ENCODE results near the gene CDK14.

Gene CDK14

DNA sequence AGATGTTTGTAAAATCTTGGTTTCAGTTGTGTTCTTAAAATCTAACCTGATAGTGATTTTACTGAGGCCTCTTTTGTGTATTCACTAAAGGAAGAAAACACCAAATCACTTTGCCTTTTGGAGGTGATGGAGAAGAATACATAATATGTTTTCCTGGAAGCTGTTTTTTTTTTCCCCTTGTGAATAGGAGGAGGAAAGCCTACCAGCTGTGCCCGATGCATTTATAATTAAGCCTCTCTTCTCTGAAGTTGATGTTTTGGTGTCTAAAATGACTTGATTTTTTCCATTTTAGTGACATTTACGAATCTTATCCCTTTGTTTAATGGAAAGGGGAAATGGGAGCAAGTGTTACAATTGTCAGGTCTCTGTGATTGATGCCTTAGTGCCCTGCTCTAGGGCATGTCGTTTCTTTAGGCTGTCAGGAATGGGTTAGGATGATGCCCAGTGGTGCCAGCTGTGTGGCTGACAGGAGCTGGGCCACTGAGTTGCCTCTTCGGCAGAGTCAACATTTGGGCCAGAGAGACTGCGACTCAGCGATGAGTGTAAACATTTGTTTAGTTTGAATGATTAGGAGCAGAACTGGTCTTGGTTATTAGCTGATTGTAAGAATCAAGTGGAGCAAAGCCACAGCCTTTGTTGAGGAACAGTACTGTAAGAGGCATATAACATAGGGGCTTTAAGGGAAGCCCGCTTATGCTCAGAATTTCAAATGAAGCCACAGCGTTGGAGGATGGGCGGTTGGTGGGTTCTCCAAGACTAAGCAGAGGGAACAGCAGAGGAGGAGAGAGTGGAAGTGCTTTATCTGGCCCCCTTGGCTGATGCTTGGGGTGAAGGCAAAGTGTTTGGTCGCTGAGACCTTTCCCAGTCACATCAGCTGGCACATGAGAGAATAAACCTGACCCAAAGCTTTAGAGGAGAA is 81.6 kb downstream of the CDK14 start:
- H3K36me3 ChIP-seq (ENCODE audit: insufficient read depth, low read length), result no peaks in the 10 kb centered on the region
- H3K79me2 ChIP-seq (ENCODE audit: control insufficient read depth, insufficient read depth, low read length, unreplicated experiment), result peaks cover 80% of the 10 kb centered on the region
- no peaks in the 10 kb centered on the region for H3K27me3 ChIP-seq (ENCODE audit: insufficient read depth, low read length)
- H3K4me1 ChIP-seq (ENCODE audit: control insufficient read depth, insufficient read depth, low read length, unreplicated experiment), result peaks cover 19% of the 10 kb centered on the region
- H3K27ac ChIP-seq (ENCODE audit: low read depth, low read length), result no peak overlapping the region
- H2AFZ ChIP-seq (ENCODE audit: low read length, unreplicated experiment), result no peak overlapping the region
- no peak overlapping the region for H3K4me3 ChIP-seq (ENCODE audit: low read depth, low read length)

GRCh38 chr7:90678986-90679385 is 82.9 kb downstream of the CDK14 start:
- Histone ChIP-seq H3K79me2 (ENCODE audit: control insufficient read depth, insufficient read depth, low read length, unreplicated experiment) (peaks cover 79% of the 10 kb centered on the region), H3K4me1 (ENCODE audit: control insufficient read depth, insufficient read depth, low read length, unreplicated experiment) (peaks cover 19% of the 10 kb centered on the region), H3K27ac (ENCODE audit: low read depth, low read length) (no peak overlapping the region)

DNA sequence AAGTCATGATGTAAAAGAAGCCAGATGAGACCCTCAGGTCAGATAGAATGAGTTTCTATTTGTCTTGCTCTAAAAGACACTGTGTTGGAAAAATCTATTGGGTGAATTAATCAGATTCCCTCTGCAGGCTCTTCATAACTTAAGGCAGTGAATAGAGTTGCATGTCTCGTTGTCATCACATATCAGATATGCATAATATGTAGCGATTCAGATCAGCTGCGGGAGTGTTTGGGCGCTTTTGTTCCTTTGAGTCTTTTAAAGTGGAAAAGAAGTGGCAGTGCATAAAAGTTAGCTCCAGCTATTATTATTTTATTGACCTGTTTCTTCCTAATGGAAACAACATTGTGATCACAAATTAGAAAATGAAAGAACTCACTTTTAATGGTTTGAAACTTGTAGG is 84.4 kb downstream of the CDK14 start:
- H3K79me2 ChIP-seq (ENCODE audit: control insufficient read depth, insufficient read depth, low read length, unreplicated experiment), result peaks cover 72% of the 10 kb centered on the region
- H3K27me3 ChIP-seq (ENCODE audit: insufficient read depth, low read length), result no peaks in the 10 kb centered on the region
- H2AFZ ChIP-seq (ENCODE audit: low read length, unreplicated experiment), result no peak overlapping the region
- H3K36me3 ChIP-seq (ENCODE audit: insufficient read depth, low read length), result no peaks in the 10 kb centered on the region
- no peak overlapping the region for H3K27ac ChIP-seq (ENCODE audit: low read depth, low read length)
- H3K4me1 ChIP-seq (ENCODE audit: control insufficient read depth, insufficient read depth, low read length, unreplicated experiment), result peaks cover 19% of the 10 kb centered on the region
- H3K4me3 ChIP-seq (ENCODE audit: low read depth, low read length), result no peak overlapping the region

More at GRCh38 chr7:90678986-90679385, 82.9 kb downstream of the CDK14 start:
- no peaks in the 10 kb centered on the region for H3K27me3 ChIP-seq (ENCODE audit: insufficient read depth, low read length)
- H3K36me3 ChIP-seq (ENCODE audit: insufficient read depth, low read length), result no peaks in the 10 kb centered on the region
- no peak overlapping the region for H3K4me3 ChIP-seq (ENCODE audit: low read depth, low read length)
- H2AFZ ChIP-seq (ENCODE audit: low read length, unreplicated experiment), result no peak overlapping the region

DNA sequence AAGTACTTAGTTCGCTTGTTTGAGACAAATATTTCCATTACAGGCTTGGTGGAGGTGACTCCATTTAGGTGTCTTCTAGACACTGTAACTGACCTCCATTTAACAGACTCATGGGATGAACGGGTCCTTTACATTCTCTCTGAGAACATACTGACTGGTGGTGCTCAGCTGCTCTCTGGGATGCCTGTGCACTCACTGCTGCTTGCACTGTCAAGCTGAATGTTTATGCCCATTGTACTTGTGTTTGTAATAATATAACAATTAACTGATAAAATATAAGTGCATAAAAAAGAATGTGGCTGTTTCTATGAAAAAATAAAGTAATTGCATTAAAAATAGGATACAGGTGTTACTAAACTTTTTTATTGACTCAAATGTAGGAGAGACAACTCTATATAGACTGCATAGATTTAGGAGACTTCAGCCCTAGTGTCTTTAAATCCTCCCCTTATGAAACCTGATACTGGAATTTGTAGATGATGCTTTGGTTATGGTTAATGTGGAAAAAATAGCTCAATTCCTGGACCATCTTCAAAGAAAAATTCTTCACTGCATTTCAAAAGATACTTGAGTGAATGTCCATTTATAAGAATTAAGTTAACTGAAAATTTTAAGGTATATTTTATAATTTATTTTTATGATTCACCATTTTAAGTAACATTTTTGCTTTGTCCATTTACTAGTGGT is 85.4 kb downstream of the CDK14 start:
- peaks cover 21% of the 10 kb centered on the region for H3K4me1 ChIP-seq (ENCODE audit: control insufficient read depth, insufficient read depth, low read length, unreplicated experiment)
- no peak overlapping the region for H3K4me3 ChIP-seq (ENCODE audit: low read depth, low read length)
- H3K27ac ChIP-seq (ENCODE audit: low read depth, low read length), result no peak overlapping the region
- H2AFZ ChIP-seq (ENCODE audit: low read length, unreplicated experiment), result no peak overlapping the region
- H3K27me3 ChIP-seq (ENCODE audit: insufficient read depth, low read length), result no peaks in the 10 kb centered on the region
- peaks cover 65% of the 10 kb centered on the region for H3K79me2 ChIP-seq (ENCODE audit: control insufficient read depth, insufficient read depth, low read length, unreplicated experiment)
- no peaks in the 10 kb centered on the region for H3K36me3 ChIP-seq (ENCODE audit: insufficient read depth, low read length)

DNA sequence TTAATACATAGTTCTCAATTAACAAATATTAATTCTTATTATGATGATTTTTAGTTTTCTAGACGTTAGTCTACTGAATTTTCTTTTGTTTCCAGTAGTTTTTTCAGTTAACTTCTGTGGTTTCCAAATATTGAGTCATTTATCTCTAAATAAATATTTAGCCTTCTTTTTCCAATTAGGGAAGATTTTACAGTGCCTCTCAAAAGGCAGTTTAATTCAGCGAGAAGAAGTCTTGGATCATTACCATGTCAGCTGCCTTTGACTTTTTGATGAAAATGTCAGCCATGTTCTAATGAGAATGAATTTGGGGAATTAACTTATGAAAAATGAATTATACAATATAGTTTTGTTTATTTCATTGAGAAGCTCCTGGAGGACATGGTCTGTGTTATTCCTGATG is 90.0 kb downstream of the CDK14 start:
- Histone ChIP-seq H3K27ac (ENCODE audit: low read depth, low read length) (no peak overlapping the region), H3K27me3 (ENCODE audit: insufficient read depth, low read length) (no peaks in the 10 kb centered on the region), H3K79me2 (ENCODE audit: control insufficient read depth, insufficient read depth, low read length, unreplicated experiment) (peaks cover 42% of the 10 kb centered on the region)

GRCh38 chr7:90688810-90689209 is 92.7 kb downstream of the CDK14 start:
- H2AFZ ChIP-seq (ENCODE audit: low read length, unreplicated experiment), result no peak overlapping the region

More for the DNA sequence above, 90.0 kb downstream of the CDK14 start:
- H3K36me3 ChIP-seq (ENCODE audit: insufficient read depth, low read length), result no peaks in the 10 kb centered on the region
- H3K4me1 ChIP-seq (ENCODE audit: control insufficient read depth, insufficient read depth, low read length, unreplicated experiment), result peaks cover 2% of the 10 kb centered on the region
- no peak overlapping the region for H2AFZ ChIP-seq (ENCODE audit: low read length, unreplicated experiment)
- H3K4me3 ChIP-seq (ENCODE audit: low read depth, low read length), result no peak overlapping the region

DNA sequence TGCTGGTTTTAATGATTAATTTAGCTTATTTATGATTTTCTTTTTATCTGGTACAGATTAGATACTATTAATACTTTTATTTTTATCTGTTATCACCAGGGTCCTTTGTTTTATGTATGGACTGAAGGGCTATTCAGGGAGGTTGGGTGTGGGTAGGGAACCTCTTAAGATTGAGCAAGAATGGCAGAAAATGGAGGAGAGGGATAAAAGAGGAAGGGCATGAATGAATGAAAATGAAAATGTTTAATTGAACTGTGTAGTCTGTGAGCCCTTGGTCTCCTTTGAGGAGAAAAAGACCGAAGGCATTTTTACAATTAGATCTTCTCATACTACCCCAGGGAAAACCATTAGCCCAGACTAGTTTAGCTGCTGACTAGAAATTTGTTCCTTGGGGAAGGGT is 93.1 kb downstream of the CDK14 start:
- Histone ChIP-seq H3K79me2 (ENCODE audit: control insufficient read depth, insufficient read depth, low read length, unreplicated experiment) (peaks cover 52% of the 10 kb centered on the region), H3K36me3 (ENCODE audit: insufficient read depth, low read length) (no peaks in the 10 kb centered on the region), H2AFZ (ENCODE audit: low read length, unreplicated experiment) (no peak overlapping the region), H3K4me3 (ENCODE audit: low read depth, low read length) (no peak overlapping the region), H3K27ac (ENCODE audit: low read depth, low read length) (no peak overlapping the region), H3K27me3 (ENCODE audit: insufficient read depth, low read length) (no peaks in the 10 kb centered on the region), H3K4me1 (ENCODE audit: control insufficient read depth, insufficient read depth, low read length, unreplicated experiment) (peaks cover 2% of the 10 kb centered on the region)

More at GRCh38 chr7:90688810-90689209, 92.7 kb downstream of the CDK14 start:
- Histone ChIP-seq H3K27me3 (ENCODE audit: insufficient read depth, low read length) (no peaks in the 10 kb centered on the region), H3K36me3 (ENCODE audit: insufficient read depth, low read length) (no peaks in the 10 kb centered on the region), H3K4me1 (ENCODE audit: control insufficient read depth, insufficient read depth, low read length, unreplicated experiment) (peaks cover 2% of the 10 kb centered on the region), H3K79me2 (ENCODE audit: control insufficient read depth, insufficient read depth, low read length, unreplicated experiment) (peaks cover 53% of the 10 kb centered on the region), H3K27ac (ENCODE audit: low read depth, low read length) (no peak overlapping the region), H3K4me3 (ENCODE audit: low read depth, low read length) (no peak overlapping the region)

DNA sequence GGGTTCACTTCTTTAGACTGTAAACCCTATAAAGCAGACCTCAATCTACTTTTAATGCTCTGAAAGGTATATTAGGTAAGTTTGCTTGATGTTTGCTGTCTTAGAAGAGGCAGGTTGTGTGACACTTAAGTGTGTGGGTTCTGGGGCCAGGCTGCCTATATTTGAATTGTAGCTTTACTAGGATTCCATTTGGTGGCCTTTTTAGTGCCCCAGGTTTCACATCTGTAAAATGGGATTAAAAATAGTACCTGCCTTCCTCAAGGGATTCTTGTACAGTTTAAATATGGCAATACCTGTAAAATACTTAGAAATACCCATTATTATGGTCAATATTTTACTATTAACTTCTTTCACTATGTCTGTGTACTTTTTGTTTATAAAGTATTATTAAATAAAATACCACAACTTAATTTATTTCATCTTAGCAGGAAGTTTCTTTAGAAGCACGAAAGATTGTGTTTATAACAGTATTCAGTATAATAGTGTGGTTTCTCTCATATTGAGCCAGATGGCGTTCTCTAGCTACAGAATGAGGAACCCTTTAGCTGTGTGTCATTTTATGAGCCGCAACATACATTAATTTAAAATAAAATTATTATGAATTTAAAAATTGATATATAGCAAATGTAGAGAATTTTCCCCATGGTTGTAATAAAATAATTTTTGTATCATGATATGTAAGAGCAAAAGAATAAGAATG is 94.2 kb downstream of the CDK14 start:
- no peak overlapping the region for H2AFZ ChIP-seq (ENCODE audit: low read length, unreplicated experiment)
- H3K4me1 ChIP-seq (ENCODE audit: control insufficient read depth, insufficient read depth, low read length, unreplicated experiment), result peaks cover 2% of the 10 kb centered on the region
- H3K79me2 ChIP-seq (ENCODE audit: control insufficient read depth, insufficient read depth, low read length, unreplicated experiment), result peaks cover 54% of the 10 kb centered on the region
- H3K27me3 ChIP-seq (ENCODE audit: insufficient read depth, low read length), result no peaks in the 10 kb centered on the region
- H3K36me3 ChIP-seq (ENCODE audit: insufficient read depth, low read length), result no peaks in the 10 kb centered on the region
- no peak overlapping the region for H3K4me3 ChIP-seq (ENCODE audit: low read depth, low read length)
- no peak overlapping the region for H3K27ac ChIP-seq (ENCODE audit: low read depth, low read length)

GRCh38 chr7:90692396-90692795 is 96.3 kb downstream of the CDK14 start:
- H3K36me3 ChIP-seq (ENCODE audit: insufficient read depth, low read length), result no peaks in the 10 kb centered on the region

DNA sequence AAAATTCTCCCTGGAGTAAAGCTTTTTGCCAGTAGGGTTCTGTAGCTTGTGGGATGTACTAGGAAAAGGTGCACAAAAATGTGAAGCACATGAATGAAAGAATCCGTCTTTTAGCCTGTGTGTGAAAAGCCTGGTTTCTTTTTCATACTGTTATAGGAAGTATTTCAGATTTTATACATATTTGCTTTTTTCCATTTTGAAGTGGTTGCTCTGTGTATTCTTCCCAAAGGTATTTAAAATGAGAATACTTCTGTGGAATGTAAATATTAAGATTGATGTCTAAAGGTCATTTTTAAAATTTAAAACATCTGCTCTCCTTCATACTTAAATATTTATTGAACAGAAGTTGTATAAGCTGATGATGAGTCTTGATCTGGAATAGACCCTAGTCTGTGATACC is 96.8 kb downstream of the CDK14 start:
- no peaks in the 10 kb centered on the region for H3K36me3 ChIP-seq (ENCODE audit: insufficient read depth, low read length)
- H2AFZ ChIP-seq (ENCODE audit: low read length, unreplicated experiment), result no peak overlapping the region
- no peaks in the 10 kb centered on the region for H3K27me3 ChIP-seq (ENCODE audit: insufficient read depth, low read length)
- H3K4me3 ChIP-seq (ENCODE audit: low read depth, low read length), result no peak overlapping the region
- H3K4me1 ChIP-seq (ENCODE audit: control insufficient read depth, insufficient read depth, low read length, unreplicated experiment), result peaks cover 1% of the 10 kb centered on the region
- H3K79me2 ChIP-seq (ENCODE audit: control insufficient read depth, insufficient read depth, low read length, unreplicated experiment), result peaks cover 48% of the 10 kb centered on the region
- H3K27ac ChIP-seq (ENCODE audit: low read depth, low read length), result no peak overlapping the region

More at GRCh38 chr7:90692396-90692795, 96.3 kb downstream of the CDK14 start:
- H2AFZ ChIP-seq (ENCODE audit: low read length, unreplicated experiment), result no peak overlapping the region
- no peak overlapping the region for H3K4me3 ChIP-seq (ENCODE audit: low read depth, low read length)
- no peaks in the 10 kb centered on the region for H3K4me1 ChIP-seq (ENCODE audit: control insufficient read depth, insufficient read depth, low read length, unreplicated experiment)
- peaks cover 52% of the 10 kb centered on the region for H3K79me2 ChIP-seq (ENCODE audit: control insufficient read depth, insufficient read depth, low read length, unreplicated experiment)
- no peaks in the 10 kb centered on the region for H3K27me3 ChIP-seq (ENCODE audit: insufficient read depth, low read length)
- H3K27ac ChIP-seq (ENCODE audit: low read depth, low read length), result no peak overlapping the region

All from ACC112 (cell line).